ENCODE data around the gene RRP1B. TPM values are rescaled to one million over a fixed set of nuclear protein-coding genes. Genes with fewer than 3 reads are reported as not detected.
"Not testable (repeated sequence)": the region's sequence is repeated elsewhere in the genome, so short reads cannot be mapped to it uniquely, and the experiment has no call there.

The RRP1B gene, protein sequence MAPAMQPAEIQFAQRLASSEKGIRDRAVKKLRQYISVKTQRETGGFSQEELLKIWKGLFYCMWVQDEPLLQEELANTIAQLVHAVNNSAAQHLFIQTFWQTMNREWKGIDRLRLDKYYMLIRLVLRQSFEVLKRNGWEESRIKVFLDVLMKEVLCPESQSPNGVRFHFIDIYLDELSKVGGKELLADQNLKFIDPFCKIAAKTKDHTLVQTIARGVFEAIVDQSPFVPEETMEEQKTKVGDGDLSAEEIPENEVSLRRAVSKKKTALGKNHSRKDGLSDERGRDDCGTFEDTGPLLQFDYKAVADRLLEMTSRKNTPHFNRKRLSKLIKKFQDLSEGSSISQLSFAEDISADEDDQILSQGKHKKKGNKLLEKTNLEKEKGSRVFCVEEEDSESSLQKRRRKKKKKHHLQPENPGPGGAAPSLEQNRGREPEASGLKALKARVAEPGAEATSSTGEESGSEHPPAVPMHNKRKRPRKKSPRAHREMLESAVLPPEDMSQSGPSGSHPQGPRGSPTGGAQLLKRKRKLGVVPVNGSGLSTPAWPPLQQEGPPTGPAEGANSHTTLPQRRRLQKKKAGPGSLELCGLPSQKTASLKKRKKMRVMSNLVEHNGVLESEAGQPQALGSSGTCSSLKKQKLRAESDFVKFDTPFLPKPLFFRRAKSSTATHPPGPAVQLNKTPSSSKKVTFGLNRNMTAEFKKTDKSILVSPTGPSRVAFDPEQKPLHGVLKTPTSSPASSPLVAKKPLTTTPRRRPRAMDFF
- 23.4 TPM for polyA plus RNA-seq (ENCODE audit: insufficient read length)

DNA sequence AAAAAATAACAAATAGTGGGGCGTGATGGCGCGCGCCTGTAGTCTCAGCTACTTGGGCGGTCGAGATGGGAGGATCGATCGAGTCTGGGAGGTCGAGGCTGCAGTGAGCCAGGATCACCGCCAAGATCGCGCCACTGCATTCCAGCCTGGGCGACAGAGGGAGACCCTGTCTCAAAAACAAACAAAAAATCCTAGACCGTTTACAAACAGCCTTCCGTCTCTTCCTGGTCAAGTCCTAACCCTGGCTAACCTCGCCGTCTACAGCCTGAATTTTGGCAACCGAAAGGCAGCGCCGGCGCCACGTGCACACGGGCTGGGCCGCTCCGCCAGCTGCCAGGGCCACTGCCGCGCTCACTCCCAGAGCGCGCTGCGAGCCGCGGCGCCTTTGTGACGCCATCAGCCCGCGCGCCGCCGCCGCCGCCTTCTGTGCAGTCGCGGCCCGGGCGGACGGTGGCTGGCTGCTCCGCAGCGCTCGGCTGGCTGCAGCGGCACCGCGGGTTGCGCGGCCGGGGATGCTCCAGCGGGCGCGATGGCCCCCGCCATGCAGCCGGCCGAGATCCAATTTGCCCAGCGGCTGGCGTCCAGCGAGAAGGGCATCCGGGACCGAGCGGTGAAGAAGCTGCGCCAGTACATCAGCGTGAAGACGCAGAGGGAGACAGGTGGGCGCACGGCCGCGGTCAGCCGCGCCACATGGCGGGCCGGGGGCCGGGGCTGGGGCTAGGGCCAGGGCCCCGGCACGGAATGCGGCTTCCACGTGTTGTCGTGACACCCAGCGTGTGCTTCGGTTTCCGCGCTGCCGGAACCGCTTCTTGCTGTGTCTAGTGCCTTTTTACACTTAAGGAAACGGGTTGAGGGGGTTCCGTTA is at the start of gene RRP1B, which contains the start of gene HSF2BP:
Gene RRP1B (plus strand): TSS at position 425 of the 865 bp plus-strand sequence. CDS start 105 bp downstream, at position 530.
Gene HSF2BP (minus strand): TSS at position 353 of the 865 bp plus-strand sequence. CDS start 1,392 bp downstream, outside the sequence.
- peak; percentile 55 for DNase-seq (ENCODE audit: low read depth)

DNA sequence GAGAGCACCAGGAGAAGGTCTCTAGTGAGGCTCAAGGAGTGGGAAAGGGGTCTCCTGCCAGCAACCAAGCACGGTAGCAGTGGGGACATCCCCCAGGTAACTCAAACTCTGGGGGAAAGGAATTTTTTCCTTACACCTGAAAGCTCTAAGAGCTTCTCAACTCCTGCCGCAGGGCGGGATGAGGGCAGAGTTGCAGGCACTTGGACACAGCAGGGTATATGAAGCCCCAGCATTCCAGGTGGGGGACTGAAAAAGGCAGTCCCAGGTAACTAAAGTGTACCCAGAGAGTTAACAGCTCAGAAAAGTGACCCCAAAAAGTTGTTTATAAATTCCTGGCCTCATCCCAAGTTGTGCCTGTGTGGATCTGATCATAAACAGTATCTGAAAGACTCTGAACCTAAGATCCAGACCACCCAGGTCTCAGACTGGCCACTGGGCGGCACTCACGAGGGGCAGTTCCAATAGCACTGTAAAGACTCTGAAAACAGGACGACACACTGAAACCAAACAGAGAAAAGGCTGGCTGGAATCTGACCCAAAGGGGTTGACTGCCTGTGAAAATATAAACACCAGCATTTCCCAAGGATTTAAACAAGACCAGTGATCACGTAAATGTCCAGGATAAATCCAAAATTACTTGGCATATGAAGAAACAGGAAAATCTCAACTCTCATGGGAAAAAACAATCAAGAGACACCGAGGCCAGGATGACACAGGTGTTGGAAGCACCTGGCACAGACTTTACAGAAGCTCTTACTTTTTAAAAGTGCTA is 47.6 kb upstream of the RRP1B start:
- no peak for DNase-seq (ENCODE audit: low read depth)

DNA sequence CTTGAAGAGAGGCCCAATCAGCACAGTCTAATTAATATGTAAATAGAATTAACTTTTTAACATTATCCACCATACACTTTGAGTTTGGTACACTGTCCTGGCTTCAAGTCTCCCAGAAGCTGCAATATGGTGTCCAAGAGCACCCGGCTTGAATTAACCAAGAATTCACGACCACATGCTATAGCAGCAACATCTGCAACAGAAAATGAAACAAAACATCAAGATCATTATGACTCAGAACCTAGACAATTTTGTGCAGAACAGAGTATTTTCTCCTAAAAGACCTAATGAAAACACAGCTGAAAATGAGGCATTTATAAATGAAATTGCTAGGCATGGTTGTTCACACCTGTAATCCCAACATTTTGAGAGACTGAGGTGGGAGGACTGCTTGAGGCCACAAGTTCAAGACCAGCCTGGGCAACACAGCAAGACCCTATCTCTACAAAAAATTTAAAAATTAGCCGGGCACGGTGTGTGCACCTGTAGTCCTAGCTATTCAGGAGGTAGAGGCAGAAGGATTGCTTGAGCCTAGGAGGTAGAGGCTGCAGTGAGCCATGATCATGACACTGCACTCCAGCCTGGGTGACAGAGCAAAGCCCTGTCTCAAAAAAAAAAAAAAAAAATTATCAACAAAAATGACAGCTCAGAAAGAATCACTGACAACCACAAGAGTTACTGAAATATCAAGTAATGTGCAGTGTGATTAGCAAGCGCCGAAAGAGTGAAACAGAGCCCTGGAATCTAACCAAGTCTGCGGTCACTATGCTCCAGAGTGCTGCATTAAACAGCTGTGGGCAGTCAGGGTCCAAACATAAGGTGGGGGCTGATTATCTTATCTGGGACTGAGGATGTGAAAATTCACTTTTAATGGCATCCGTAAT is 45.4 kb upstream of the RRP1B start:
- no peak for DNase-seq (ENCODE audit: low read depth)

DNA sequence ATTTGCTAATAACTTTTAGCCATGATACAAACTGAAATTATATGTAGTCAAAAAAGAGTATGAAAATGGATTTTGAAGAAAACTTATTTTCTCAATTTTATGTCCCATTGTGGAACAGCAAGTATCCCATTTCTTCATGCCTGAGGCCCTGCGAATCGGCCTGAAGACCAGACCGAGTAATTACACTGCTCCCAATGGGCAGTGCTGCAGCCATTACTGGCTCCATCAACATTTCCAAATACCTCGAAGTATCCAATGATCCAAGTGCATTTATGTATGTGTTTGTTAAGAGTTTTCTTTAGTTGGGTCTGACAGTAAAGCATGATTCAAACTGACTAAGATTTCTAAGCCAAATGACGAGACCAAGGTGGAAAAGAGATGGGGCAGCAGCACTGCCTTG is 44.5 kb upstream of the RRP1B start:
- DNase-seq (ENCODE audit: low read depth) = no peak

DNA sequence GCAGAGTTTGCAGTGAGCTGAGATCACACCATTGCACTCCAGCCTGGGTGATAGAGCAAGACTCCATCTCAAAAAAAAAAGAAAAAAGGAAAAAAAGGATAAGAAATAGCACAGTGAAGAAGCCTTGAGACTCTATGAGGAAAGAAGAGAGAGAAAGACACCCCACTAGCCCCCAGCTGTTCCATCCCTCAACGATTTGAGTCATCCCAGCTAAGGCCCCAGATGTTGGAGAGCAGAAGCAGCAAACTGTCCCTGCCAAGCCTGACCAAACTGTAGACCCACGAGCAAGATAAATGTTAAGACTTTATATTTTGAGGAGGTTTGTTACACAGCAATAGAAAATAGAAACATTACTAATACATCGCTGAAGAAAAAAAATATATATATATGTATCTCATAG is 42.5 kb upstream of the RRP1B start:
- not testable (repeated sequence) for DNase-seq (ENCODE audit: low read depth)

DNA sequence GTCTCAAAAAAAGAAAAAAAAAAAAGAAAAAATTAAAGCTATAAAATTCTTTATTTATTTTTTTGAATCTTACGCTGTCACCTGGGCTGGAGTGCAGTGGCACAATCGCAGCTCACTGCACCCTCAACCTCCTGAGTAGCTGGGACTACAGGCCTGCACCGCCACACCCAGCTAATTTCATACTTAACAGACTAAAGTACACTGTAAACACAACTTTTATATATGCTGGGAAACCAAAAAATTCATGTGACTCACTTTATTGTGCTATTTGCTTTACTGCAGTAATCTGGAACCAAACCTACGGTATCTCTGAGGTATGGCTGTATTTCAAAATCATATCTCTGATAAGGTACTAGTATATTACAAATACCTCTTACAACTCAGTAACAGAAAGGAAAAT is 40.4 kb upstream of the RRP1B start:
- DNase-seq (ENCODE audit: low read depth) = no peak

DNA sequence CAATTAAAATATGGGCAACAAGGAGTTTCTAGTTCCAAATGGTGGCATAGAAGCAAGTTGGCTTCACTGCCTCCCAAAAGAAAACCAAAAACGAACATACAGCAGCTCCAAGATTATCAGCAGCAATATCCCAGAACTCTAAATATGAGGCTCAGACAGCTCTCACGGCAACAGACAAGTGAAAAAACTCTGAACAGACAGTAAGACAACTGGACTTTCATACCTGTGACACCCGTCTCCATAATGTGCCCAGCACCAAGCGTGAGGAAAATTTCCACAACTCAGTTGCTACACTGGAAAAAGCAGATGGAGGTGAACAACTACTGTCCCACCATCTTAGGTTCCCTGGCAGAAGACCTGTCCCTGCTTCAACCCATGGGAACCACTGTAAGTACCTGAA is 40.0 kb upstream of the RRP1B start:
- DNase-seq (ENCODE audit: low read depth) = no peak

DNA sequence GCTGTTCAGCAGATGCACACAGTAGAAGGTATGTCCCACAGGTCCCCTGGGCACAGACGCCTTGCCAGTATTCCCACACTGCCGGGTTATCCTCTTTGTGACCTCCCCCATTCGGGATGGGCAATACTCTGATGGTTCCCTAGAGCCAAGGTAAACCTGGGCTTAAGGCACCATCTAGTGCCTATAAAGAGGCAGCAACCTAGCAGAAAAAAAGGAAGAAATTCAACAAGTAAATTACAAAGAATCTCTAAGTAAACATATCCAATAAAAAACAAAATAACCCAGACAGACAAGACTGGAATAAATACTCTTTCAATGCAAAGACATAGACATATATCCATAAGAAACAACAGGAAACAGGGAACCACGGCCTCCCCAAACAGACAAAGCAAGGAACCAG is 39.5 kb upstream of the RRP1B start:
- no peak for DNase-seq (ENCODE audit: low read depth)

DNA sequence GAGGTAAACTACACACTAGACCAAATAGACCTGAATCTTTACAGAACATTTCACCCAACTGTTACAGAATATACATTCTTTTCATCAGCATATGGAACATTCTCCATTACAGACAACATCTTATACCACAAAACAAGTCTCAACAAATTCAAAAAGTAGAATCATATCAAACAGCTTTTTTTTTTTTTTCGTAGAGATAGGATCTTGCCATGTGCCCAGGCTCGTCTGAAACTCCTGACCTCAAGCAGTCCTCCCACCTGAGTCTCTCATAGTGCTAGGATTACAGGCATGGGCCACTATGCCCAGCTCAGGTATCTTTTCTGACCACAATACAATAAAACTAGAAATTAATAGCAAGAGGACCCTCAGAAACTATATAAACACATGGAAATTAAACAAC is 36.6 kb upstream of the RRP1B start:
- no peak for DNase-seq (ENCODE audit: low read depth)

DNA sequence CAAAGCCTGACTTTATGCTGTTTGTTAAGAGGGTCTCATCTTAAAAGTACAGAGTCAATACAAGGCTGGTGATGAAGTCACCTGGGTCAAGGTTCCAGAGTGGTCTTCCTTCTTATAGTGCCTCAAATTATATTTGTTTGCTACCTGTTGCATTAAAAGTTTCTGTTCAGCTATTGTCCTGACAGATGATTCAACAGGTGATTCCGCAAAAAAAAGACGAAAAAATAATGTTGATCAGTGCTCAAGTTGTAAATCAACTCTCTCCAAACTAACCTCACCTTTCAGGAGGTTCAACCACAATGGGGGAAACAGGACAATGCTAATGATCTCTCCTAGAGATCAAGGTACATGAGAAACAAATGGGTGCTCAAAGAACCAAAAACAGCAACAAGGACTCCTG is 35.8 kb upstream of the RRP1B start:
- DNase-seq (ENCODE audit: low read depth) = no peak

DNA sequence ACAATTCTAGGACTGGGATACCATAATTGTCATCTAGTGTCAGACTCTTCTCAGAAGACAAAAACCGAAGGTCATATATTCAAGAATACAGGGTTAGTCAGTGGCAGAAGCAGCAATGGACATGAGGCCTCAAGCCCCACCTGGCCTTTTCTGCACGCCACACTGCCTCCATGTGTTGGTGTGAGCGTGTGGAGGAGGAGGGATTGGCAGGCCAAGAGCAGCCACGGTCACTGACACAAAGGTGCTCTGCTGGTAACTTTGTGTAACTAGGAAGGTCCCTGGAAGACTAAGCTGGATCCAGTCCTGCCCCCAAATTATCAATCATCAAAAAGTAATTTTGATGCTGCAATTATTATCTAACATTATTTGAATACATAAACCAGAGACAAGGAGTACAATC is 35.0 kb upstream of the RRP1B start:
- DNase-seq (ENCODE audit: low read depth) = no peak

DNA sequence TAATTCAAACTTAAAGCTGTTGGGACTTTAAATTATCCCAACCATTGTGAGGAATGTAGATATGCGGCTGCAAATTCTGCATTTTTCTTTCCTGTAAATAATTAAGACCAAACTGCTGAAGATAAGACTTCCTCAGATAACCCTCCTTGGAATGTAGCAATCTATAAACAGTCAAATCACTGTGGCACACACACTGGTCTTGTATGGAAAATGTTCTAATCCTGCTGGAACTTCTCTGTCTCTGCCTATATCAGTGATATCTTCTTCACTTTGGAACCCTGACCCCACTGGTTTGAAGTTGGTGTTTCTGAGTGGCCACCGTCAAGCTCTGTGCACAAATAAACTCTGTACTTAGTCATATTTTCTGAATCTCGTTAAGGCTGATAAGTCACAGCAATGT is 33.0 kb upstream of the RRP1B start:
- DNase-seq (ENCODE audit: low read depth) = no peak

DNA sequence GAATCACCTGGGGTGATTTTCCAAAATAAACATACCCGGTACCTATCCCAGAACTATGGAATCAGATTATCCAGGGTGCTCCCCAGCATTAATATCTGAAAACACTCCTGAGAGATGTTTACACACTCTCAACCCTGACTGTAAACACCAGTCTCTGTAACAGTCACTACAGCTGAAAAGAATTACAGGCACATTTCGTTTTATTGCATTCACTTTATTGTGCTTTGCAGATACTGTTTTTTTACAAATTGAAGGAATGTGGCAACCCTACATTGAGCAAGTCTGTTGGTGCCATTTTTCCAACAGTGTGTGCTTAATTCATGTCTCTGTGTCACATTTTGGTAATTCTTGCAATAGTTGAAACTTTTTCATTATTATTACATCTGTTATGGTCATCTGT is 31.8 kb upstream of the RRP1B start:
- no peak for DNase-seq (ENCODE audit: low read depth)

DNA sequence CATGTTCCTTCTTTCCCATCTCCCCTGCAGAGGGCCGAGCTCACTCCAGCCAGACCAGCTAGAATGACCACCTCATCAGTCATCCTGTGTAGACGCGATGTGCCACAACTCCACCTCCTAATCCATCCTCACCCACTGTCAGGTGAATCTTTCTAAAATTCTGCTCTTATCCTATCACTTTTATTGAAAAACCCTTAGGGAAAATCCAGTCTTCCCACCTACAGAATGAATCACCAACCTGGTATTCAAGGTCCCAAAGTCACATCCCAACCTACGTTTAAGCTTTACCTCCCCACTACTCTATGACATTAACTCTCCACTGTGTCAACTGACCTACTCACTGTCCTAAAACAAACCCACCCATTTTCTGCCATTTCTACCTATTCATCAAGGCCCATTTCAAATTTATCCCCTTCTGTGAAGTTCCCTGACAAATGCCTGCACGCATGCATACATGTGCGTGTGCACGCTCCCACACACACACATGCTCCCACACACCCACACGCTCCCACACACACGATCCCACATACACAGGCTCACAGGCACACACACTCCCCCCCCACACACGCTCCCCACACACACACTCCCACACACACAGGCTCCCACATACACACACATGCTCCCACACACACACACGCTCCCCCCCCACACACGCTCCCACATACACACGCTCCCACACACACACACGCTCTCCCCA is 27.8 kb upstream of the RRP1B start:
- no peak for DNase-seq (ENCODE audit: low read depth)

DNA sequence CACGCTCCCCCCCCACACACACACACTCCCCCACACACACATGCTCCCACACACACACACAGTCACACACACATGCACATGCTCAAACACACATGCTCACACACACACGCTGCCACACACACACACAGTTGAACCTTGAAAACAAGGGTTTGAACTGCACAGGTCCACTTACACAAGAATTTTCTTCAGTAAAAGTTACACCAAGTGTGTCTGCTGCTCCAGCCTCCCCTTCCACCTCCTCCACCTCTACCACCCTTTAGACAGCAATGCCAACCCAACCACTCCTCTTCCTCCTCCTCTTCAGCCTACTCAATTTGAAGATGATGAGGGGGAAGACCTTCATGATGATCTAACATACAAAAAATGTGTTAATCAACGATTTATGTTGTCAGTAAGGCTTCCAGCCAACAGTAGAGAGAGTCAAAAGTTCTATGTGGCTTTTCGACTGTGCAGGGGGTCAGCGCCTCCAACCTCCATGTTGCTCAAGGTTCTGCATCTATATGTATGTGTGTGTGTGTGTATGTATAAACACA is 26.9 kb upstream of the RRP1B start:
- DNase-seq (ENCODE audit: low read depth) = no peak

DNA sequence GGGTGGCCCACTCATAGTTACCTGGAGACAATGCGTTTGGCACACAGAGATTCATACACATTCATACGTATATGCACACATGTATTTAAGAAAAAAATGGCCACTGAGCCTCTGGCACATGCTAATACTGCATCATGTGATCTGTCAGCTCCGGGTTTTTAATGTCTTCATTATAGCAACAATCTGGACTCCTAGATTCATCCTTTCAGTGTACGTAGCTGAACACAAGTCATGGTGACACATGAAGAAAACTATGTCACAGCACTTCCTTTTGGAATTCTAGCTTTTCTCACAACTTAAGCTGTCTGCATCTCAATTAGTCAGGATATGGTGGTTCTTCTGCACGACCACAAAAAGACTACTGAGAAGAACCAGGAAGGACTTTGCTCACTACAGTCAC is 24.7 kb upstream of the RRP1B start:
- DNase-seq (ENCODE audit: low read depth) = no peak

DNA sequence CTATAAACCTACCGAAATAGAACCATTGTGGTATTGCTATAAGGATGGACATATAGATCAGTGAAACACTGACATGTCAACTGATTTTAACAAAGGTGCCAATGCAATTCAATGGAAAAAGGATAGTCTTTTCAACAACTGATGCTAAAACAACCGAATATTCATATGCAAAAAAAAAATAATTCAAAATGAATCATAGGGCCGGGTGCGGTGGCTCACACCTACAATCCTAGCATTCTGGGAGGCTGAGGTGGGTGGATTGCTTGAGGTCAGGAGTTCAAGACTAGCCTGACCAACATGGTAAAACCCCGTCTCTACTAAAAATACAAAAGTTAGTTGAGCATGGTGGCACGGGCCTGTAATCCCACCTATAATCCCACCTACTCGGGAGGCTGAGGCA is 23.9 kb upstream of the RRP1B start:
- no peak for DNase-seq (ENCODE audit: low read depth)

DNA sequence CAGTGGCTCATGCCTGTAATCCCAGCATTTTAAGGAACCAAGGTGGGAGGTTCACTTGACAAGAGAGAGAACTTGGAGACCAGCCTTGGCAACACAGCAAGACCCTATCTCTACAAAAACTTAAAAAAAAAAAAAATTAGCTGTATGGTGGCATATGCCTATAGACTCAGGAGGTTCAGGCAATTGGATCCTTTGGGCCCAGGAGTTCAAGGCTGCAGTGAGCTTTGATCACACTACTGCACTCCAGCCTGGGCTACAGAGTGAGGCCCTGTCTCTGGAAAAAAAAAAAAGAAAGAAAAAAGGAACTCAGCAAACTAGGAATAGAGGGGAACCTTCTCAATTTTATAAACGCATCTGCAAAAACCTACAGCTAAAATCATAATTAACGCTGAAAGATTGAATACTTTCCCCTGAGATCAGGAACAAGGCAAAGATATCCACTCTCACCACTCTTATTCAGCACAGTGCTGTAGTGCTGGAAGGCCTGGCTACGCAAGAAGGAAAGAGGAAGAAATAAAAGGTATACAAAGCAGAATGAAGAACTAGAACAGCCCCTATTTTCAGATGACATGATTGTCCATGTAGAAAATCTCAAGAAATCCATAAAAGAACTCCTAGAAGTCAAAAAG is 21.7 kb upstream of the RRP1B start:
- no peak for DNase-seq (ENCODE audit: low read depth)
